CD14-positive monocyte (primary cell): ENCODE measurements around the gene FAM76A. TPM values are rescaled to one million over a fixed set of nuclear protein-coding genes. Genes with fewer than 3 reads are reported as not detected.

Experiments
- DNase-seq, 3 donors: peaks; one replicate each; pipeline ENCODE4 v3.0.0-alpha.2; 2011 to 2022
- H2AFZ ChIP-seq: 2 replicates; pipeline ENCODE4 v1.6.0; 2012; ENCODE audit warnings: mild to moderate bottlenecking, low read depth, low read length, inconsistent platforms; ENCODE audit not compliant: insufficient read depth, poor library complexity, severe bottlenecking
- H3K27ac ChIP-seq, 2 donors: 1 replicate in 1 of 2; 2 replicates in 1 of 2; pipeline ENCODE4 v1.5.1; 2012 to 2013; ENCODE audit warnings: low read length in 2 of 2, control low read depth in 1 of 2, inconsistent platforms in 1 of 2, low read depth in 1 of 2, mild to moderate bottlenecking in 1 of 2
- H3K27me3 ChIP-seq, 2 donors: one replicate each; pipeline versions ENCODE4 v1.6.0 to v1.6.1; 2011 to 2013; ENCODE audit warnings: low read length in 2 of 2; ENCODE audit not compliant: control insufficient read depth in 2 of 2, insufficient read depth in 2 of 2
- H3K36me3 ChIP-seq, 2 donors: replicated peaks in 1 of 2; 1 replicate in 1 of 2; 2 replicates in 1 of 2; pipeline versions ENCODE4 v1.5.1 to v1.6.1; 2012 to 2013; ENCODE audit warnings: low read length in 2 of 2, control low read depth in 1 of 2, inconsistent platforms in 1 of 2, mild to moderate bottlenecking in 1 of 2; ENCODE audit not compliant: insufficient read depth in 2 of 2, control insufficient read depth in 1 of 2
- H3K4me1 ChIP-seq, 2 donors: 1 replicate in 1 of 2; 2 replicates in 1 of 2; pipeline versions ENCODE4 v1.5.1 to v1.6.1; 2012 to 2013; ENCODE audit warnings: low read length in 2 of 2, control low read depth in 1 of 2, inconsistent platforms in 1 of 2, mild to moderate bottlenecking in 1 of 2, moderate library complexity in 1 of 2; ENCODE audit not compliant: insufficient read depth in 2 of 2, control insufficient read depth in 1 of 2
- H3K4me2 ChIP-seq: replicated peaks from 2 replicates; pipeline ENCODE3; 2012; ENCODE audit warnings: low read length, moderate library complexity, mild to moderate bottlenecking; ENCODE audit not compliant: poor library complexity, severe bottlenecking; ENCODE audit errors: extremely low read depth
- H3K4me3 ChIP-seq, 3 experiments: fragments of 200-600 bp in 1 of 3; sonication (generic) in 1 of 3; replicated peaks in 1 of 3; 1 replicate in 2 of 3; 2 replicates in 1 of 3; pipeline ENCODE4 v1.5.1; 2011 to 2013; ENCODE audit warnings: low read length in 3 of 3, mild to moderate bottlenecking in 3 of 3, control low read depth in 2 of 3, low read depth in 2 of 3, inconsistent platforms in 1 of 3, moderate library complexity in 1 of 3
- H3K79me2 ChIP-seq: 2 replicates; pipeline ENCODE4 v1.6.0; 2012; ENCODE audit warnings: mild to moderate bottlenecking, control low read depth, inconsistent platforms, low read length, moderate library complexity; ENCODE audit not compliant: insufficient read depth
- H3K9ac ChIP-seq: 2 replicates; pipeline ENCODE4 v1.6.0; 2017; ENCODE audit warnings: low read length, mild to moderate bottlenecking; ENCODE audit not compliant: insufficient read depth, poor library complexity, severe bottlenecking
- H3K9me3 ChIP-seq, 2 donors: replicated peaks in 1 of 2; 1 replicate in 1 of 2; 2 replicates in 1 of 2; pipeline versions ENCODE4 v1.5.1 to v1.6.1; 2012 to 2013; ENCODE audit warnings: low read length in 2 of 2, control low read depth in 1 of 2; ENCODE audit not compliant: control insufficient read depth in 1 of 2, insufficient read depth in 1 of 2
- H4K20me1 ChIP-seq: 2 replicates; pipeline ENCODE4 v1.6.0; 2012; ENCODE audit warnings: mild to moderate bottlenecking, low read length, control low read depth, moderate library complexity; ENCODE audit not compliant: insufficient read depth
- H3K27ac Mint-ChIP-seq, 7 donors: one replicate each; pipeline ENCODE4 v1.8.0; 2020; ENCODE audit warnings: mild to moderate bottlenecking in 7 of 7, mixed read lengths in 7 of 7, moderate library complexity in 6 of 7, inconsistent platforms in 2 of 7
- H3K27me3 Mint-ChIP-seq, 3 donors: one replicate each; pipeline ENCODE4 v1.8.0; 2021 to 2022; ENCODE audit warnings: low read depth in 3 of 3, mild to moderate bottlenecking in 3 of 3, mixed read lengths in 3 of 3, moderate library complexity in 3 of 3, inconsistent platforms in 1 of 3
- H3K36me3 Mint-ChIP-seq, 2 donors: one replicate each; pipeline ENCODE4 v1.8.0; 2020; ENCODE audit warnings: mixed read lengths in 2 of 2, inconsistent platforms in 1 of 2, mild to moderate bottlenecking in 1 of 2
- H3K4me1 Mint-ChIP-seq: one replicate; pipeline ENCODE4 v1.8.0; 2020; ENCODE audit warnings: mild to moderate bottlenecking, mixed read lengths
- H3K4me3 Mint-ChIP-seq, 2 donors: one replicate each; pipeline ENCODE4 v1.8.0; 2020; ENCODE audit warnings: mild to moderate bottlenecking in 2 of 2, mixed read lengths in 2 of 2, moderate library complexity in 1 of 2
- H3K9me3 Mint-ChIP-seq, 7 donors: one replicate each; pipeline ENCODE4 v1.8.0; 2020 to 2022; ENCODE audit warnings: mixed read lengths in 7 of 7, mild to moderate bottlenecking in 6 of 7, moderate library complexity in 6 of 7, inconsistent platforms in 2 of 7
- WGBS: methylation state at CpG from one replicate; pipeline ENCODE4 v1.1.5; 2013; ENCODE audit warnings: missing lambda C conversion rate; ENCODE audit not compliant: insufficient coverage; 5-methylcytosine and 5-hydroxymethylcytosine counted together
- intact Hi-C, 2 donors: fragments of 100-400 bp; cut with micrococcal nuclease; formaldehyde crosslinking; loops; one replicate each; pipeline versions ENCODE4 v1.15.0 to v1.15.1; 2023
- polyA plus RNA-seq, 3 donors: library from polyadenylated mRNA; depleted of rRNA in 1 of 3; unstranded in 2 of 3; stranded (reverse) in 1 of 3; fragments of 300-500 nt in 2 of 3; fragments of >200 nt in 1 of 3; fragmentation: Illumina TruSeq in 2 of 3; gene quantifications; 1 replicate in 2 of 3; 2 replicates in 1 of 3; pipeline ENCODE4 v1.2.3, GENCODE V29; 2012 to 2021
- TF ChIP-seq, protein P1 (sequence below): fragments of 200-600 bp; IDR thresholded peaks from one replicate; pipeline ENCODE4 v1.8.0; 2022; ENCODE audit warnings: antibody characterized with exemption, mild to moderate bottlenecking

FAM76A gene
- polyA plus RNA-seq, 3 donors: 9.1 to 10.9 (median 10.3) TPM

DNA sequence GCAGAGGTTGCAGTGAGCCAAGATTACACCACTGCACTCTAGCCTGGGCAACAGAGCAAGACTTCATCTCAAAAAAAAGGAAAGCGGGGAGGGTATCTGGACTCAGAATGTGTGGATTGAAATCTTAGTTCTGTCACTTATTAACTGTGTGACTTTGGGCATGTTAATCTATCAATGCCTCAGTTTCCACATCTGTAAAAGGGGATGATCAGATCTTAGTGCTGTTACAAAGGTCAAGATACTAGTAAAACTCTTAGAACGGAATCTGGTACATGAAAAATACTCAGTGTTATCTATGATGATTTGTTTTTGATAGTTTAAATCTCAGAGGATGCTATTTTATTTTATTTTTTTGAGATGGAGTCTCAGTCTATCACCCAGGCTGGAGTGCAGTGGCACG is 10.5 kb downstream of the FAM76A start:
- DNase-seq: no peak
- Histone ChIP-seq H3K9ac (no peak overlapping the region), H3K79me2 (no peaks in the 10 kb centered on the region), H4K20me1 (no peaks in the 10 kb centered on the region), H3K9me3 (no peaks in the 10 kb centered on the region), H3K36me3 (peaks cover 49 to 75% of the 10 kb centered on the region in 2 donors), H3K4me1 (no peaks in the 10 kb centered on the region), H3K4me3 (no peak overlapping the region), H3K4me2 (no peak overlapping the region), H3K27ac (no peak overlapping the region), H3K27me3 (no peaks in the 10 kb centered on the region), H2AFZ (no peak overlapping the region)
- Mint-ChIP-seq H3K9me3 (no peaks in the 10 kb centered on the region), H3K4me3 (no peak overlapping the region), H3K27ac (no peak overlapping the region), H3K4me1 (no peaks in the 10 kb centered on the region), H3K36me3 (peaks cover 61 to 81% of the 10 kb centered on the region in 2 donors), H3K27me3 (peaks cover 0 to 2% (median 0%) of the 10 kb centered on the region in 3 donors)
- intact Hi-C loops: no loop called here
- TF ChIP-seq, protein P1, sequence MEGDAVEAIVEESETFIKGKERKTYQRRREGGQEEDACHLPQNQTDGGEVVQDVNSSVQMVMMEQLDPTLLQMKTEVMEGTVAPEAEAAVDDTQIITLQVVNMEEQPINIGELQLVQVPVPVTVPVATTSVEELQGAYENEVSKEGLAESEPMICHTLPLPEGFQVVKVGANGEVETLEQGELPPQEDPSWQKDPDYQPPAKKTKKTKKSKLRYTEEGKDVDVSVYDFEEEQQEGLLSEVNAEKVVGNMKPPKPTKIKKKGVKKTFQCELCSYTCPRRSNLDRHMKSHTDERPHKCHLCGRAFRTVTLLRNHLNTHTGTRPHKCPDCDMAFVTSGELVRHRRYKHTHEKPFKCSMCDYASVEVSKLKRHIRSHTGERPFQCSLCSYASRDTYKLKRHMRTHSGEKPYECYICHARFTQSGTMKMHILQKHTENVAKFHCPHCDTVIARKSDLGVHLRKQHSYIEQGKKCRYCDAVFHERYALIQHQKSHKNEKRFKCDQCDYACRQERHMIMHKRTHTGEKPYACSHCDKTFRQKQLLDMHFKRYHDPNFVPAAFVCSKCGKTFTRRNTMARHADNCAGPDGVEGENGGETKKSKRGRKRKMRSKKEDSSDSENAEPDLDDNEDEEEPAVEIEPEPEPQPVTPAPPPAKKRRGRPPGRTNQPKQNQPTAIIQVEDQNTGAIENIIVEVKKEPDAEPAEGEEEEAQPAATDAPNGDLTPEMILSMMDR: no peak
- no CpG with 5 or more reads among the region's 3 CpGs for WGBS

DNA sequence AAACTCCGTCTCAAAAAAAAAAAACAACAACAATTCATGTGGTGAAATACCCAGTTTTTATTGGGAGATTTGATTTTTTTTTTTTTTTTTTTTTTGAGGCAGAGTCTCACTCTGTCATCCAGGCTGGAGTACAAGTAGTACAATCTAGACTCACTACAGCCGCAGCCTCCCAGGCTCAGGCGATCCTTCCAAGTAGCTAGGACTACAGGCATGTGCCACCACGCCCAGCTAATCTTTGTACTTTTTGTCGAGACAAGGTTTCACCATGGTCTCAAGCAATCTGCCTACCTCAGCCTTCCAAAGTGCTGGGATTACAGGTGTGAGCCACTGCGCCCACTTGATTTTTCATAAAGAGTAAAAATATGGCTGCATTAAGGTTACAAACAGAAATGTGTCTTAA is 15.4 kb downstream of the FAM76A start:
- intact Hi-C loops: no loop called here
- 98% methylated on average over 4 of the region's 6 CpGs for WGBS

More for the DNA sequence above, 15.4 kb downstream of the FAM76A start:
- Mint-ChIP-seq H3K36me3 (peaks cover 58 to 62% of the 10 kb centered on the region in 2 donors), H3K4me1 (no peaks in the 10 kb centered on the region), H3K4me3 (no peak overlapping the region), H3K27me3 (no peaks in the 10 kb centered on the region), H3K27ac (no peak overlapping the region), H3K9me3 (no peaks in the 10 kb centered on the region)
- DNase-seq: no peak
- no peaks in the 10 kb centered on the region for H4K20me1 ChIP-seq
- TF ChIP-seq, protein P1: no peak
- no peak overlapping the region for H3K4me2 ChIP-seq
- no peak overlapping the region for H3K9ac ChIP-seq
- H3K79me2 ChIP-seq: no peaks in the 10 kb centered on the region
- no peak overlapping the region for H3K27ac ChIP-seq
- H2AFZ ChIP-seq: no peak overlapping the region
- no peaks in the 10 kb centered on the region for H3K4me1 ChIP-seq
- H3K4me3 ChIP-seq: no peak overlapping the region
- H3K9me3 ChIP-seq: no peaks in the 10 kb centered on the region
- no peaks in the 10 kb centered on the region for H3K27me3 ChIP-seq
- peaks cover 41 to 54% of the 10 kb centered on the region in 2 donors for H3K36me3 ChIP-seq
